NT2/D1 (cell line): ENCODE data around the gene STAG1.
"Not testable (repeated sequence)": the region's sequence is repeated elsewhere in the genome, so short reads cannot be mapped to it uniquely, and the experiment has no call there.

Source experiments
- DNase-seq: peaks from one replicate; pipeline ENCODE4 v3.0.0-alpha.2; 2011; ENCODE audit warnings: low read depth, low spot score
- H3K27me3 ChIP-seq: 2 replicates; pipeline ENCODE4 v1.6.0; 2011; ENCODE audit warnings: mild to moderate bottlenecking; ENCODE audit not compliant: insufficient read length, insufficient read depth
- H3K36me3 ChIP-seq: 2 replicates; pipeline ENCODE4 v1.6.1; 2011; ENCODE audit warnings: mild to moderate bottlenecking, low read length, mixed read lengths; ENCODE audit not compliant: insufficient read depth, insufficient read length
- H3K4me1 ChIP-seq: 2 replicates; pipeline ENCODE4 v1.5.1; 2011; ENCODE audit not compliant: insufficient read depth, insufficient read length
- H3K4me3 ChIP-seq: 2 replicates; pipeline ENCODE4 v1.5.1; 2011; ENCODE audit warnings: low read depth; ENCODE audit not compliant: insufficient read length
- H3K9ac ChIP-seq: 2 replicates; pipeline ENCODE4 v1.6.0; 2011; ENCODE audit warnings: low read depth; ENCODE audit not compliant: insufficient read length
- H3K9me3 ChIP-seq: 2 replicates; pipeline ENCODE4 v1.5.1; 2011; ENCODE audit warnings: mild to moderate bottlenecking, low read length; ENCODE audit not compliant: insufficient read depth
- SUZ12 ChIP-seq: IDR thresholded peaks from 2 replicates; pipeline ENCODE4 v1.6.1; 2011; ENCODE audit not compliant: insufficient read length, insufficient read depth; ENCODE audit errors: extremely low read depth
- YY1 ChIP-seq: IDR thresholded peaks from 2 replicates; pipeline ENCODE4 v1.6.1; 2011; ENCODE audit not compliant: insufficient read length, insufficient read depth
- ZNF274 ChIP-seq: IDR thresholded peaks from 2 replicates; pipeline ENCODE4 v1.6.1; 2011; ENCODE audit warnings: mild to moderate bottlenecking, low read depth, low read length

Gene STAG1

GRCh38 chr3:136343446-136343845 lies 408.7 kb downstream of the STAG1 start:
- Histone ChIP-seq H3K36me3 (peaks cover 20% of the 10 kb centered on the region), H3K9me3 (no peaks in the 10 kb centered on the region), H3K27me3 (no peaks in the 10 kb centered on the region), H3K9ac (no peak overlapping the region), H3K4me3 (no peak overlapping the region), H3K4me1 (no peaks in the 10 kb centered on the region)
- TF ChIP-seq ZNF274 (no peak), YY1 (no peak), SUZ12 (no peak)
- DNase-seq, result no peak

DNA sequence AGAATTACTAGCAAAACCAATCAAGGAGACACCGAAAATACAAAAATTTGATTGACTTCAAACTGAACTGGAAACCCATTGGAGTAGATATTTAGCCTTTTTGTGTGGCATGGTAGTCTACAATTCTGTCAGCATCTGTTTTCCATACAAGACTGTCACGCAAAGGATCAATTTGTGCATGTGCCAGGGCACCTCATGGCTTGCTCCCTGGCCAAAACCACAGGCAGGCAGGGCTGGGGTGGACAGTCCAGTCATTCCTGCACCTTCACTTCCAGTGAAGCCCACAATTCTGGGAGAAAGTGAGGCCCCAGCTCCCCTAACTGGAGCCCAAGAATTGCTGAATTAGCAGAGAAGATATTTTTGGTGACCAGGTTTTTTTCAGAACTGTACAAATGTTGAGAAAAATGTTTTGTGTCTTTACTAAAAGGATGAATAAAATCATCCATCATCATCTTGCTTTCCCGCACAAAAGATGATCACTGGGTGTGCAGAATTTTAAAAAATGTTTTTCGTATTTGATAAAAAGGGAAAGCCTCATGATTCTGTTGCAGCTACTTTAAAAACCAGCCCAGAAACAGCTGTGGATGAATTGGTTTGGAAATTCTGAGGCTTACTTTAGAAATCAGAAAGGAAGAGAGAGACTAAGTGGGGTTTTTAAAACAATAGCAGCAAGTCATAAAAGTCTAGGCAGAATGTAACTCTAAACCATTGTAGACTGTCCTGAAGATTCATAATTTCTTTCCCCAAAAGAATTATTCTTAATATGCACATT lies 415.7 kb downstream of the STAG1 start:
- Histone ChIP-seq H3K9ac (no peak overlapping the region), H3K27me3 (no peaks in the 10 kb centered on the region), H3K9me3 (no peaks in the 10 kb centered on the region), H3K36me3 (peaks cover 56% of the 10 kb centered on the region), H3K4me1 (peaks cover 2% of the 10 kb centered on the region), H3K4me3 (no peak overlapping the region)
- no peak for DNase-seq
- TF ChIP-seq SUZ12 (no peak), YY1 (no peak), ZNF274 (no peak)

DNA sequence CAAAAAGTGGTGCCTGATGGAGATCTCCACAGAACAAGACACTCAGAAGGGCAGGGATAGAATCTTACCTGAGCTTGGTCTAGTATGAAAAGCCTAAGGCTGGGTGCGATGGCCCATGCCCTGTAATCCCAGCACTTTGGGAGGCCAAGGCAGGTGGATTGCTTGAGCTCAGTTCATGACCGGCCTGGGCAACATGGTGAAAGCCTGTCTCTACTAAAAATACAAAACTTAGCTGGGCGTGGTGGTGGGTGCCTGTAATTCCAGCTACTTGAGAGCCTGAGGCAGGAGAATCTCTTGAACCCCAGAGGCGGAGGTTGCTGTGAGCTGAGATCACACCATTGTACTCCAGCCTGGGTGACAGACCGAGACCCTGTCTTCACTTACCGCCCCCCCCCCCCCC lies 417.5 kb downstream of the STAG1 start:
- not testable (repeated sequence) for H3K4me1 ChIP-seq, DNase-seq, H3K4me3 ChIP-seq, H3K27me3 ChIP-seq, H3K9ac ChIP-seq, H3K9me3 ChIP-seq
- peaks cover 48% of the 10 kb centered on the region for H3K36me3 ChIP-seq

- no peak for DNase-seq
- H3K36me3 ChIP-seq, result peaks cover 52% of the 10 kb centered on the region
- H3K4me1 ChIP-seq, result peaks cover 2% of the 10 kb centered on the region
- H3K9me3 ChIP-seq, result no peaks in the 10 kb centered on the region
- no peak overlapping the region for H3K4me3 ChIP-seq
- TF ChIP-seq ZNF274, result no peak
- no peak overlapping the region for H3K9ac ChIP-seq
- no peaks in the 10 kb centered on the region for H3K27me3 ChIP-seq
These were observed 418.0 kb downstream of the STAG1 start for GRCh38 chr3:136334209-136334608.

- Histone ChIP-seq H3K9ac (no peak overlapping the region), H3K27me3 (no peaks in the 10 kb centered on the region), H3K9me3 (no peaks in the 10 kb centered on the region), H3K4me3 (no peak overlapping the region), H3K4me1 (peaks cover 2% of the 10 kb centered on the region), H3K36me3 (peaks cover 51% of the 10 kb centered on the region)
- TF ChIP-seq ZNF274, result no peak
- no peak for TF ChIP-seq SUZ12
- no peak for TF ChIP-seq YY1
- DNase-seq, result no peak
These were observed 419.4 kb downstream of the STAG1 start for GRCh38 chr3:136332776-136333175.

DNA sequence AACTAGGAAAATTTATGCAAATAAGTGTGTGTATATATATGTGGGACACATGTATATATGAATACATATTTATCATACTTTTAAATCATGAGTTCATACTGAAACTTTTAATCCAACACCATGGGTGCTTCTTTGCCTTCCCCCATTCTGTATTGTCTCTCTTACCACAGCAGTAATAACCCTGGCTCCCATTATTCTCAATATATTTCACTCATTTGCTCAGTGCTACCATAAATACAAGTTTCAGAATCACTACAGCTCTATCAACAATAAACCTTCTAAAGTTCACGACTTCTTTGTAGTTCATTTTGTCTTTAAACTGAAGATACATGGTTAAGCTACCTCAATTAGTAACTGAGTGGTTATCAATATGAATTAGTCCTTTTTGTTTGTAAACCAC lies 419.9 kb downstream of the STAG1 start:
- peaks cover 2% of the 10 kb centered on the region for H3K4me1 ChIP-seq
- H3K4me3 ChIP-seq, result no peak overlapping the region
- DNase-seq, result no peak
- H3K9me3 ChIP-seq, result no peaks in the 10 kb centered on the region
- no peaks in the 10 kb centered on the region for H3K27me3 ChIP-seq
- peaks cover 51% of the 10 kb centered on the region for H3K36me3 ChIP-seq
- TF ChIP-seq YY1 (no peak), SUZ12 (no peak), ZNF274 (no peak)
- H3K9ac ChIP-seq, result no peak overlapping the region

GRCh38 chr3:136330900-136331299 lies 421.3 kb downstream of the STAG1 start:
- TF ChIP-seq SUZ12 (no peak), ZNF274 (no peak), YY1 (no peak)
- H3K4me1 ChIP-seq, result peaks cover 2% of the 10 kb centered on the region
- H3K36me3 ChIP-seq, result peaks cover 57% of the 10 kb centered on the region
- H3K27me3 ChIP-seq, result no peaks in the 10 kb centered on the region
- no peak for DNase-seq
- H3K9me3 ChIP-seq, result no peaks in the 10 kb centered on the region
- H3K9ac ChIP-seq, result no peak overlapping the region
- no peak overlapping the region for H3K4me3 ChIP-seq
